ENCODE data around the gene TTC39A.

Gene TTC39A

GRCh38 chr1:51346086-51346942 lies 16.0 kb upstream of the TTC39A start:
- Mint-ChIP-seq H3K9me3 (no peaks in the 10 kb centered on the region), H3K4me1 (ENCODE audit: low read depth) (peaks cover 6% of the 10 kb centered on the region), H3K4me3 (no peak overlapping the region), H3K27ac (no peak overlapping the region), H3K36me3 (ENCODE audit: low read depth) (peaks cover 2% of the 10 kb centered on the region), H3K27me3 (peaks cover 43% of the 10 kb centered on the region)
- intact Hi-C loops (cut with micrococcal nuclease): no loop called here

DNA sequence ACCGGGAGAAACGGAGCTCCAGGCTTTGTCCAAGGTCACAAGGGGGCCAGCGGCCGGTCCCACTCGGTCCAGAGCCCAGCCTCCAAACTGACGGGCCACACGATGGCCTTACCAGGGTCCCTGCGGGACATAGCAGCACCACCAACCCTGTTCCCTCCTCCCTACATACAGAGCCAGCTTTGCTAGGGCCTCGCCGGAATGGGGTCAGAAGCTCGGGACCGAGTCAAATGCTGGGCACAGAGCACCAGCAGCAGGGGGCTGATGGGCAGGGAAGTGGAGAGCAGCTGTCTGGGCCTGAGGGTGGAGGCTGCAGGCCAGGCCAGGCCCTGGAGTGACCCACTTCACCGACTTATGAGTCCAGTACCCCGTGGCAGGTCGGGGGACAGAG lies 14.9 kb upstream of the TTC39A start:
- intact Hi-C loops (cut with micrococcal nuclease): no loop called here
- H3K4me3 Mint-ChIP-seq: no peak overlapping the region
- no peak overlapping the region for H3K27ac Mint-ChIP-seq
- H3K36me3 Mint-ChIP-seq (ENCODE audit: low read depth): no peaks in the 10 kb centered on the region
- H3K27me3 Mint-ChIP-seq: peaks cover 43% of the 10 kb centered on the region
- H3K9me3 Mint-ChIP-seq: no peaks in the 10 kb centered on the region
- H3K4me1 Mint-ChIP-seq (ENCODE audit: low read depth): peaks cover 6% of the 10 kb centered on the region

DNA sequence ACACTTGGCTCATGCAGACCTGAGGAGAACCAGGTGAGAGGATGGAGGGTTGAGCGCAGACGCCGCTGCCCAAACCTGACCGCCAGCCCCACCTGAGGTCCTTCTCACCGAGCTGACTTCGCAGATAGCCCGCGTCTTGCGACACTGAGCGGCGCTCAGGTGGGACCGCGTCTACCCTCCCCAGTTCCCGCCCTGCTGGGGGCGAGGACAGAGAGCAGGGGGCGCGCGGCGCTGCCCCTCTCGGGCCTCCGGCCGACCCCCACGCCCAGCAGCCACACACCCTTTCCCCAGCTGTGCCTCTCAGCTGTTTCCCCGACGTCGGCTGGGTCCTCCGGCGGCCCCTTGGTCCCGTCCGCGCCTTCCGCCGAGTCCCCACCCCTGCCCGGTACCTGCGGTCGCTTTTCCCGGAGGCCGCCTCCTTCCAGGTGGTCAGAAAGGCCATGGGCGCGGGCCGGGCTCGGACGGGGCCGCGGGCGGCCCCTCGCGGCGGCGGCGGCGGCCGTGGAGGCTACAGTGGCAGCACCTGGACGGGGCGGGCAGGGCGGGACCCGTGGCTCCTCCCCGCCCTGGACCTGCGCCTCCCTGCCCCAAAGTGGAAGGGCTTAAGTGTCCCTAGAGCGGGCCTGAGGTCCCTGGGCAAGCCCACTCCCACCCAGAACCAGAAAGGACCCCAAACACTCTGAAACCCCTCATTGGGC lies 14.4 kb upstream of the TTC39A start:
- Mint-ChIP-seq H3K27me3 (peaks cover 43% of the 10 kb centered on the region), H3K27ac (no peak overlapping the region), H3K4me1 (ENCODE audit: low read depth) (peaks cover 6% of the 10 kb centered on the region), H3K9me3 (no peaks in the 10 kb centered on the region), H3K4me3 (no peak overlapping the region), H3K36me3 (ENCODE audit: low read depth) (no peaks in the 10 kb centered on the region)
- intact Hi-C loops (cut with micrococcal nuclease): no loop called here

DNA sequence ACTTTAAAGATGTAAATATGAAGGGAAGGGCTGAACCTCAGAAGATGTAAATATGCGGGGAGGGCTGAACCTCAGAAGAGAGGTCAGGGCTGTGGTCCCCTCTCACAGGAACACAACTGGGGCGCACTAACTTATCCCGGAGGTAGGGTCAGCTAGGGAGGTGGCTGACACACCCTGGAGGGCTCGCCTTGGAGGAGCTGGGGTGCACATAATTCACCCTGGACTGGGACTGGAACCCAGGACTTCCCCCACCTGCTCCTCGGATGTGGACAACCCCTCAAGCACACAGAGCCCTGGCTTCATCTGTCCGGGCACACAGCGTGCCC lies 13.9 kb upstream of the TTC39A start:
- Mint-ChIP-seq H3K36me3 (ENCODE audit: low read depth) (no peaks in the 10 kb centered on the region), H3K4me3 (no peak overlapping the region), H3K4me1 (ENCODE audit: low read depth) (peaks cover 6% of the 10 kb centered on the region), H3K27ac (no peak overlapping the region), H3K9me3 (no peaks in the 10 kb centered on the region), H3K27me3 (peaks cover 43% of the 10 kb centered on the region)
- intact Hi-C loops (cut with micrococcal nuclease): no loop called here

GRCh38 chr1:51343624-51344023 lies 13.3 kb upstream of the TTC39A start:
- Mint-ChIP-seq H3K36me3 (ENCODE audit: low read depth) (no peaks in the 10 kb centered on the region), H3K27me3 (peaks cover 41% of the 10 kb centered on the region), H3K9me3 (no peaks in the 10 kb centered on the region), H3K4me3 (no peak overlapping the region), H3K27ac (no peak overlapping the region), H3K4me1 (ENCODE audit: low read depth) (peaks cover 6% of the 10 kb centered on the region)
- intact Hi-C loops (cut with micrococcal nuclease): no loop called here

GRCh38 chr1:51342591-51343206 lies 12.3 kb upstream of the TTC39A start:
- H3K27me3 Mint-ChIP-seq: peaks cover 36% of the 10 kb centered on the region
- no peak overlapping the region for H3K4me3 Mint-ChIP-seq
- H3K9me3 Mint-ChIP-seq: no peaks in the 10 kb centered on the region
- H3K4me1 Mint-ChIP-seq (ENCODE audit: low read depth): peaks cover 6% of the 10 kb centered on the region
- H3K36me3 Mint-ChIP-seq (ENCODE audit: low read depth): no peaks in the 10 kb centered on the region
- intact Hi-C loops (cut with micrococcal nuclease): no loop called here
- no peak overlapping the region for H3K27ac Mint-ChIP-seq

DNA sequence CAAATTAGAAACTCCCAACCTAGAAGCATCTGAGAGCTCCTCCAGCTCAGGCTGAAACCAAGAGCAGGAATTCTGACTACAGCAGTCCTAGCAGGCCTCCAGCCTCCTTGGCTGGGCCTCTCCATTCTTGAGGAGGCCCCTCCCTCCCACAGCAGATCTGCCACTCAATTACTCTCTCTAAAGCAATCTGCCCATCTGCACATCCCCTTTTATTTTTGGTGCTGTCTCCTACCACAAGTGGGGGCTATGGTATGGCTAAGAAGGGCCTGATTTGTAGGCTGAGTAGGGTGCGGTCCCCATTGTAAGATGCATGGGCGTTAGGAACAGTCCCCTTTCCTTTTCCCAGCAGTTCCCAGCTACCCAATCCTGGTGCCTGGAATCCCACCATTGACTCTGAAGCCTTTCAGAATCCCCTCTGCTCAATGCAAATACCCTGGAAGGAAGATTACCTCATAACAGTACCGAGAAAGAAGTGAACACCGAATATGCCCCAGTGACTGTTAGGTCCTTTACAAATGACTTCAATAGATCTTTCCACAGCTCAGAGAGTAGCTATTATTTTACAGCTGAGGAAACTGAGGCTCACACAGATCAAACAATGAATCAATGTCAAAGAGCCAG lies 11.6 kb upstream of the TTC39A start:
- Mint-ChIP-seq H3K9me3 (no peaks in the 10 kb centered on the region), H3K4me3 (no peak overlapping the region), H3K27ac (no peak overlapping the region), H3K36me3 (ENCODE audit: low read depth) (no peaks in the 10 kb centered on the region), H3K27me3 (peaks cover 34% of the 10 kb centered on the region), H3K4me1 (ENCODE audit: low read depth) (peaks cover 6% of the 10 kb centered on the region)
- intact Hi-C loops (cut with micrococcal nuclease): no loop called here

- peaks cover 21% of the 10 kb centered on the region for H3K27me3 Mint-ChIP-seq
- H3K27ac Mint-ChIP-seq: no peak overlapping the region
- no peaks in the 10 kb centered on the region for H3K36me3 Mint-ChIP-seq (ENCODE audit: low read depth)
- intact Hi-C loops (cut with micrococcal nuclease): no loop called here
- no peak overlapping the region for H3K4me3 Mint-ChIP-seq
- H3K9me3 Mint-ChIP-seq: no peaks in the 10 kb centered on the region
- peaks cover 3% of the 10 kb centered on the region for H3K4me1 Mint-ChIP-seq (ENCODE audit: low read depth)
Observed at GRCh38 chr1:51340380-51340779, 10.0 kb upstream of the TTC39A start.

DNA sequence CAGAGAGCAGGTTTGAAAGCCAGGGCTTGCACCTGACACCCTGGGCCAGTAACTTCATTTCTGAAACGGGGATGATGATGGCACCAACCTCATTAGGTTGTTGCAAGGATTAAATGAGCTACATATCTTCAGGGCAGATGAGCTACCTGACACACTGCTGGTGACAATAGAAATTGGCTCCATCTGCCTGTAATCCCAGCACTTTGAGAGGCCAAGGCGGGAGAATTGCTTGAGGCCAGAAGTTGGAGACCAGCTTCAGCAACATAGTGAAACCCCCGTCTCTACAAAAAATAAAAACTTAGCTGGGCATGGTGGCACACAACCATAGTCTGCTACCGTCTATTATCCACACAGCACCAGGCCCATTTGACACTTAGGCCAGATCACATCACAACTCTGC lies 6.3 kb upstream of the TTC39A start:
- intact Hi-C loops (cut with micrococcal nuclease): no loop called here
- Mint-ChIP-seq H3K36me3 (ENCODE audit: low read depth) (no peaks in the 10 kb centered on the region), H3K9me3 (no peaks in the 10 kb centered on the region), H3K4me1 (ENCODE audit: low read depth) (peaks cover under 1% of the 10 kb centered on the region), H3K27ac (no peak overlapping the region), H3K27me3 (peaks cover 2% of the 10 kb centered on the region), H3K4me3 (no peak overlapping the region)

DNA sequence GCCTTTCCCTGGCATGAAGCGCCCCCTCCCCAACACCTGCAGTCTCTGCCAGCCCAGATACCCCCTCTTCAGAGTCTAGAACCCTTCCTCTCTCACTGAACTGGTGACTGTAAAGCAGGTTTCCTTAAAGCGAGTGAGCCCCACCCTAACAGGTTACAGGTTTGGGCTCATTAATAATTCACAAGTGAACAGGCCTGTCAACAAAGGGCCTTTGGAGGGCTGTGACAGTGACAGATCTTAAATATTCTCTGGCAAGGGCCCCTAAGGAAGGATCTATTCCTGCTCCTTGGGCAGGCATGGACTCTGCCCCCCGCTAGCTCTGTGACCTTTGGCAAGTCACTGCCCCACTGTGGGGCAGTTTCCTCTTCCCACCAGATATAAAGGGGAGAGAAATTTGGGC lies 5.6 kb upstream of the TTC39A start:
- H3K36me3 Mint-ChIP-seq (ENCODE audit: low read depth): no peaks in the 10 kb centered on the region
- intact Hi-C loops (cut with micrococcal nuclease): no loop called here
- H3K9me3 Mint-ChIP-seq: no peaks in the 10 kb centered on the region
- peaks cover 8% of the 10 kb centered on the region for H3K4me1 Mint-ChIP-seq (ENCODE audit: low read depth)
- H3K27me3 Mint-ChIP-seq: peaks cover 9% of the 10 kb centered on the region
- H3K27ac Mint-ChIP-seq: no peak overlapping the region
- no peak overlapping the region for H3K4me3 Mint-ChIP-seq

DNA sequence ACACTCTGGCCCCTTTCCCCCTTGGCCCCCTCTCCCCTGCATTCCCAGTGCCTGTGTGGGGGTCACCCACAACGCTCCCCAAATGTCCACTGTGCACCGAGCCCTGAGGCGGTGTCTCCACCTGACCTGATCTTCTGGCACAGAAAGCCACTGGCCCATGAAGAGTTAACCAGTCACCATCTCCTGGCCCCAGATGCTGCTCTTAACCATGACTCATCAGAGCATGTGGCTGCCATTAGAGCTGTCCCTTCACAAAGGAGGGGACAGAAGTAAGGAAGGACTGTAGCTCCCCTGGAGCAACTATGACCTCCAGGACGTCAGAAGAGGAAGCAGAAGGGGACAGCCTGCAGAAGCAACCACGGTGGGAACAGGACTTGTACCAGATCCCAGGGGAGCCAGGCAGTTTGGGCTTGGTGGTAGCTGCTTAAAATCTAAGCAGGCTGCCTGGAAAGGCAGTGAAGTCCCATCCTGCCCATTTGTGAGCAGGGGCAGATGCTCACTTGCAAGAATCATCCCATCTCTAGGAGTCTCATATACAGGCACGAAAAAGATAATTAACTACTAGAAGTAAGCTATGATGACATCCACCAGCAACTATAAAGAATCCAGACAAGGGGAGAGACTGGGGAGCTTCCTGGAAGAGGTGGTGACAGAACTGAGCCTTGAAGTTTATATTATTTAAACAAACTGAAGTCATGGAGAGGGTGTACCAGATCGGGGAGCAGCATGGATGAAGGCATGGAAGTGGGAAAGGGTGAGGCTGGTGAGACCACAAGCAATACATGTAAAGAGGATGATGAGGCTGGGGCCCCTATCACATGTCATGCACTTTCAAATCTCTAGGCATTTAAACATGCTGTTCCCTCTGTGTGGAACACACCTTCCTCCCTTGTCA lies 1.1 kb upstream of the TTC39A start:
- peaks cover 37% of the 10 kb centered on the region for H3K27me3 Mint-ChIP-seq
- H3K9me3 Mint-ChIP-seq: no peaks in the 10 kb centered on the region
- peaks cover 17% of the 10 kb centered on the region for H3K4me1 Mint-ChIP-seq (ENCODE audit: low read depth)
- peak overlapping the region; percentile 76 for H3K4me3 Mint-ChIP-seq
- no peak overlapping the region for H3K27ac Mint-ChIP-seq
- intact Hi-C loops (cut with micrococcal nuclease): no loop called here
- no peaks in the 10 kb centered on the region for H3K36me3 Mint-ChIP-seq (ENCODE audit: low read depth)

DNA sequence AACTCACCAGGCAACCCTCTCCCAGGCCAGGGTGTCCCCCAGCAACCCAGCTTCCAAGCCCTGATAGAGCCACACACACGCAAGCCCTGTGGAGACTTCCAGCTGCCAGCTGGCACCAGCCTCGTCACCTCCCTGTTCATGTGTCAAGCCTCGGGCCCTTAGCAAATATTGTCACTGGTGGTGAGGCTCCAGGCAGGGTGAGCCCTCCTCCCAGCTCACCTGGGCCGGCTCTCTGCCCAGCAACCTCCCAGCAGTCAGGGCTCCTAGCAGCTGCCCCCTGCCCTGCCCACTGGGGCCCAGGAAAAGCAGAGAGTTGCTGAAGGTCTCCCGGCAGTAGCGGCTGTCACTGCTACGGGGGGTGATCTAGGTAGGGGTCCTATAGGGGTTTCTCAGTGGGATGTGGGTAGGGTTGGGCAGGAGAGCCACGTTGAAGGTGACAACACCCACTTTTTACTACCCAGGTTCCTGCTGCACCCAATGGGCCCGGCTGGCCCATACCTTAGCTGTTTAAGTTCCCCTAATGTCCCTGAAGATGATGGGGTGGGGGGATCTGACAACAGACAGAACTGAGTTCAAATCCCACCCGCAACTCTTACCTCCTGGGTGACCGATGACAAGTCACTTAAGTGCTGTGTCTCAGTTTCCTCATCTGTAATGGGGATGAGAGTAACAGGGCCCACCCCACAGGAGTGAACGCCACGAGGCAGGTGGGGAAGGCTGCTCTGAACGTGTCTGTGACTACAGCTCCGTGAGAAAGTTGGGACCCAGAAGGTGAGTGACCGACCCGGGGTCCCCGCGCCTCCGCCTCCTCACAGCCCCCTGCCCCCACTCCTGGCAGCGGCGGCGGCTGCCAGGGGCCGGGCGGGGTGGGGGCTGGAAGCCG lies 678 bp downstream of the TTC39A start:
- no peak overlapping the region for H3K27ac Mint-ChIP-seq
- H3K27me3 Mint-ChIP-seq: peaks cover 41% of the 10 kb centered on the region
- peak overlapping the region; percentile 61 for H3K4me3 Mint-ChIP-seq
- no peaks in the 10 kb centered on the region for H3K36me3 Mint-ChIP-seq (ENCODE audit: low read depth)
- intact Hi-C loops (cut with micrococcal nuclease): no loop called here
- H3K4me1 Mint-ChIP-seq (ENCODE audit: low read depth): peaks cover 17% of the 10 kb centered on the region
- no peaks in the 10 kb centered on the region for H3K9me3 Mint-ChIP-seq

- intact Hi-C loops (cut with micrococcal nuclease): no loop called here
- H3K27me3 Mint-ChIP-seq: peaks cover 41% of the 10 kb centered on the region
- peaks cover 17% of the 10 kb centered on the region for H3K4me1 Mint-ChIP-seq (ENCODE audit: low read depth)
- no peaks in the 10 kb centered on the region for H3K9me3 Mint-ChIP-seq
- H3K36me3 Mint-ChIP-seq (ENCODE audit: low read depth): no peaks in the 10 kb centered on the region
- H3K4me3 Mint-ChIP-seq: no peak overlapping the region
- H3K27ac Mint-ChIP-seq: no peak overlapping the region
Observed at GRCh38 chr1:51328926-51329325, 1.4 kb downstream of the TTC39A start.
